GM21367 (cell line): ENCODE results near the gene LRRTM3.
A peak's percentile ranks its signal among the peaks of the same experiment; 100 is the strongest.

ENCODE experiments used
- ATAC-seq: cut with Tn5 transposase; IDR thresholded peaks from one replicate; pipeline ENCODE4 v1.9.1; 2021; ENCODE audit not compliant: unreplicated experiment

Gene LRRTM3

DNA sequence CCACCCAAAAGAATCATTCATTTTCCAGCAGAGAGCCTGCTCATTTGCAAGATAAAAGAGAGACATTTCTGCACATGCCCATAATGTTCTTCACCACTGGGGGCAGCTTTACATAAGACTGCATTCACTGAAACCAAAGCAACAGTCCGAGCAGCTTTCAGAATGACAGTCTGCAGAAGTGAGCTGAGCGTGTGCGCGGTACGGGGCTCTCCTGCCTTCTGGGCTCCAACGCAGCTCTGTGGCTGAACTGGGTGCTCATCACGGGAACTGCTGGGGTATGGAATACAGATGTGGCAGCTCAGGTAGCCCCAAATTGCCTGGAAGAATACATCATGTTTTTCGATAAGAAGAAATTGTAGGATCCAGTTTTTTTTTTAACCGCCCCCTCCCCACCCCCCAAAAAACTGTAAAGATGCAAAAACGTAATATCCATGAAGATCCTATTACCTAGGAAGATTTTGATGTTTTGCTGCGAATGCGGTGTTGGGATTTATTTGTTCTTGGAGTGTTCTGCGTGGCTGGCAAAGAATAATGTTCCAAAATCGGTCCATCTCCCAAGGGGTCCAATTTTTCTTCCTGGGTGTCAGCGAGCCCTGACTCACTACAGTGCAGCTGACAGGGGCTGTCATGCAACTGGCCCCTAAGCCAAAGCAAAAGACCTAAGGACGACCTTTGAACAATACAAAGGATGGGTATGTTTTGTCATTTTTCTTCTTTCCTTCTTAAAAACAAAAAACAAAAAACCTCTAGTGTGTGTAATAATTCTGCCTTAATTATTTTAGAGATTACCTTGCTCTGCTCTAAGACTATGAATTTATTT is at the start of gene LRRTM3:
Gene LRRTM3, plus strand, starts transcription at position 141 of the 820 bp plus-strand sequence.
- peak; percentile 100 for ATAC-seq

GRCh38 chr10:66877361-66877760 is 48.5 kb upstream of the LRRTM3 start:
- no peak for ATAC-seq

DNA sequence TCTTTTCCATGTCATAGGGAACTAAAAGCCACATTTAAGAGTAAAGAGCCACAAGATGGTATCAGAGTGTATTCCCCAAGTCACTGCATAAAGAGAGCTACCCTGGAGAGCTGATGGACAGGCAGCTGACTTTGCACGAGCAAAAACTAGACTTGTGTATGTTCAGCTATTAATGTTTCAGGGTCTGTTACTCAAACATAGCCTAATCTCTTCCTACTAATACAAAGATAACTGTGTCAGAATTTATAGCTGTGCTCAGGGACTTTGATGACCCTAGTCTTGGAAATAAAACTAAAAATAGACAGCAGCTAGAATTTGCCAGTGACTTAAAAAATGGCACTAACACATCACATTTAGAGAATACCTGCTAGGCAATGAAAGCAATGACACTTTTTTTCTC is 45.5 kb upstream of the LRRTM3 start:
- ATAC-seq, result no peak

- ATAC-seq, result no peak
These were observed 45.0 kb upstream of the LRRTM3 start for GRCh38 chr10:66880826-66881225.

DNA sequence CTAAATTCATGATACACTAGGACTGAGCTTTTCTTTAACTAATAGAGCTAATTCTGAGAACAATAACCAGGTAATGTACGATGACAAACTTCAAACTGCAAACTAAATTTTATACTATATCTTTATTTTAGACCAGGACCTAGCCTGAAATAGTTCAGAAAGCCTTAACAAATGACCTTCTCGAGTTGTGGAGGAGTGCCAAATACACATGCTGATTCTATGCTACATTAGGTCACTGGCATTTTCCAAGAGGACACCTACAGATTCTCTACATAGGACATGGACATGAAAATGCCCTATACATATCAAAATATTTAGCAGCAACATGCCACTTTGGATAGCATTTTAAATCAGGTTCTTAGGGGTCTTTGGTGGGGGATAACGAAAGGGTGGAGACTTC is 44.0 kb upstream of the LRRTM3 start:
- no peak for ATAC-seq

DNA sequence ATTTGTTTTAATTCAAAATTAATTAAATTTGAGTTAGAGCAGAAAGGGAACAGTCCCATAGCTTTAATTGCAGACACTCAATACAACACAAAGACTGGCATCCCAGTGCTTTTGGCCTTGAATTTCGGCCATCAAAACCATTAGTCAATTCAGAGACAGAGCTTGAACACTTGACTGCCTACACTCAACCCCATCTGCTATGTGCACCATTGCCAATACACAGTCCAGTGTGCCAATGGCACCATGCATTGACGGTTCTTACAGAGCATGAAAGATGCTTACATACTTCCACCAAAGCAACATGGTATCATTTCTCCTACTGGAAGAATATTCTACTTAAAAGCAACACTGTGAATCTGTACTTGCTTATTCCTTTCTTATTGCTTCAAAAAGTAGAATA is 43.6 kb upstream of the LRRTM3 start:
- no peak for ATAC-seq

DNA sequence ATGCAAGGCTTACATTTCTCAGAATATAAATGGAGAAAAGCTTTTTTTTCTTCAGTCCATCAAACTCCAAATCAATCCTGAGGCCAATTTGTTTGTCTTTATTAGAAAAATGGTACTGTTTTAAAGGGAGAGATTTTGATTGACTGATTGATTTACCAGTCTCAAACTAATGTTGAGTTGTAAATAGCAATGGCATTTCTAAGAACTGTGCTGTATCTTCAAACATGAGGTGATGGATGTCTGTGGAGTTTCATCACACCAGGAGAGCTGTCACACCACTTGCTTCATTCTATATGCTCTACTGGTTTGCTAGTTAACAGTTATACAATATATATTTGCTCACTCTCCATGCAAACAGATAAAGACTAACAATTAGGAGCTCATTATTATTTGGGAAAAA is 39.0 kb upstream of the LRRTM3 start:
- ATAC-seq, result no peak

GRCh38 chr10:66888237-66888636 is 37.6 kb upstream of the LRRTM3 start:
- ATAC-seq, result no peak

- no peak for ATAC-seq
These were observed 33.0 kb upstream of the LRRTM3 start for GRCh38 chr10:66892871-66893270.

- ATAC-seq, result no peak
These were observed 15.2 kb upstream of the LRRTM3 start for GRCh38 chr10:66910671-66911070.

GRCh38 chr10:66916030-66916429 is 9.8 kb upstream of the LRRTM3 start:
- no peak for ATAC-seq

DNA sequence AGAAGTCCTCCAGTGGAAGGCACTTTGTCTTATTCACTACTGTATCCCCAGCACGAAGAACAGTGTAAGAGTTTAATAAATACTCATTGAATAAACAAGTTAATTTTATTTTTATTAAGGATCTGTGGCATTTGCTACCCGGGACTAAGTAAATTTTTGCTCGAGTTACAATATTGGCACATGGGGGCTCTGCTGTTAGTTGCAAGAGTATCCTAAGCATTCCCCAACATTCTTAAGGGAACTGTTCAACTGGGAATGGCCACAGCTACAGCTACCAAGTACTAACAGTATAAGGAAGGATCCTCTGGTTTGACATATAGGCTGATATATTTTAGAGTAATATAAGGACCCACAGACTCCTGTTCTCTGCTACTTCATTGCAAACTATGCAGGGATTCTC is 8.7 kb upstream of the LRRTM3 start:
- no peak for ATAC-seq

DNA sequence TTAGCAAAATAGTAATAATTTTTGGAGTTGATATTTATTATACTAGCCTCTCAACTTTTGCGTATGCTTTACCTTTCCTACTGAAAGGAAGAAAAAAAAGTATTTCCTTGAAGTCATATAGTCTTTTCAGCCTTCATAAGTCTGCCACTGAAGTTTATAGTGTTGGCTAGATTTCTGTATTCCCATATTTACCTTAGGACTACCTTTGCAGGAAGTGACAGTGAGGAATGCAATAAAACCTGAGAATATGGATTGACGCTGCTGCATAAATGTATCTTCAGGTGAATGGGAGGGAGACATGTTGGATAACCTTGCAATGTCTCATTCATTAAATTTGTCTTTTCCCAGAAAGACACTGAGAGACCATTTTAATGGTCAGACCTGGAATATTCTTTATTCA is 6.6 kb upstream of the LRRTM3 start:
- no peak for ATAC-seq

GRCh38 chr10:66924674-66925345 is 1.0 kb upstream of the LRRTM3 start:
- ATAC-seq, result no peak

- ATAC-seq, result no peak
These were observed 463 bp upstream of the LRRTM3 start for GRCh38 chr10:66925373-66925772.

GRCh38 chr10:66926841-66927240 is 1.0 kb downstream of the LRRTM3 start:
- no peak for ATAC-seq

DNA sequence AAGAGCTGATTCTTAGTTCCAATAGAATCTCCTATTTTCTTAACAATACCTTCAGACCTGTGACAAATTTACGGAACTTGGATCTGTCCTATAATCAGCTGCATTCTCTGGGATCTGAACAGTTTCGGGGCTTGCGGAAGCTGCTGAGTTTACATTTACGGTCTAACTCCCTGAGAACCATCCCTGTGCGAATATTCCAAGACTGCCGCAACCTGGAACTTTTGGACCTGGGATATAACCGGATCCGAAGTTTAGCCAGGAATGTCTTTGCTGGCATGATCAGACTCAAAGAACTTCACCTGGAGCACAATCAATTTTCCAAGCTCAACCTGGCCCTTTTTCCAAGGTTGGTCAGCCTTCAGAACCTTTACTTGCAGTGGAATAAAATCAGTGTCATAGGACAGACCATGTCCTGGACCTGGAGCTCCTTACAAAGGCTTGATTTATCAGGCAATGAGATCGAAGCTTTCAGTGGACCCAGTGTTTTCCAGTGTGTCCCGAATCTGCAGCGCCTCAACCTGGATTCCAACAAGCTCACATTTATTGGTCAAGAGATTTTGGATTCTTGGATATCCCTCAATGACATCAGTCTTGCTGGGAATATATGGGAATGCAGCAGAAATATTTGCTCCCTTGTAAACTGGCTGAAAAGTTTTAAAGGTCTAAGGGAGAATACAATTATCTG is 1.6 kb downstream of the LRRTM3 start:
- ATAC-seq, result no peak

DNA sequence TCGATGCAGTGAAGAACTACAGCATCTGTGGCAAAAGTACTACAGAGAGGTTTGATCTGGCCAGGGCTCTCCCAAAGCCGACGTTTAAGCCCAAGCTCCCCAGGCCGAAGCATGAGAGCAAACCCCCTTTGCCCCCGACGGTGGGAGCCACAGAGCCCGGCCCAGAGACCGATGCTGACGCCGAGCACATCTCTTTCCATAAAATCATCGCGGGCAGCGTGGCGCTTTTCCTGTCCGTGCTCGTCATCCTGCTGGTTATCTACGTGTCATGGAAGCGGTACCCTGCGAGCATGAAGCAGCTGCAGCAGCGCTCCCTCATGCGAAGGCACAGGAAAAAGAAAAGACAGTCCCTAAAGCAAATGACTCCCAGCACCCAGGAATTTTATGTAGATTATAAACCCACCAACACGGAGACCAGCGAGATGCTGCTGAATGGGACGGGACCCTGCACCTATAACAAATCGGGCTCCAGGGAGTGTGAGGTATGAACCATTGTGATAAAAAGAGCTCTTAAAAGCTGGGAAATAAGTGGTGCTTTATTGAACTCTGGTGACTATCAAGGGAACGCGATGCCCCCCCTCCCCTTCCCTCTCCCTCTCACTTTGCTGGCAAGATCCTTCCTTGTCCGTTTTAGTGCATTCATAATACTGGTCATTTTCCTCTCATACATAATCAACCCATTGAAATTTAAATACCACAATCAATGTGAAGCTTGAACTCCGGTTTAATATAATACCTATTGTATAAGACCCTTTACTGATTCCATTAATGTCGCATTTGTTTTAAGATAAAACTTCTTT is 2.3 kb downstream of the LRRTM3 start:
- no peak for ATAC-seq

- ATAC-seq, result no peak
These were observed 2.9 kb downstream of the LRRTM3 start for GRCh38 chr10:66928776-66929175.

- no peak for ATAC-seq
These were observed 3.5 kb downstream of the LRRTM3 start for GRCh38 chr10:66929375-66929774.

DNA sequence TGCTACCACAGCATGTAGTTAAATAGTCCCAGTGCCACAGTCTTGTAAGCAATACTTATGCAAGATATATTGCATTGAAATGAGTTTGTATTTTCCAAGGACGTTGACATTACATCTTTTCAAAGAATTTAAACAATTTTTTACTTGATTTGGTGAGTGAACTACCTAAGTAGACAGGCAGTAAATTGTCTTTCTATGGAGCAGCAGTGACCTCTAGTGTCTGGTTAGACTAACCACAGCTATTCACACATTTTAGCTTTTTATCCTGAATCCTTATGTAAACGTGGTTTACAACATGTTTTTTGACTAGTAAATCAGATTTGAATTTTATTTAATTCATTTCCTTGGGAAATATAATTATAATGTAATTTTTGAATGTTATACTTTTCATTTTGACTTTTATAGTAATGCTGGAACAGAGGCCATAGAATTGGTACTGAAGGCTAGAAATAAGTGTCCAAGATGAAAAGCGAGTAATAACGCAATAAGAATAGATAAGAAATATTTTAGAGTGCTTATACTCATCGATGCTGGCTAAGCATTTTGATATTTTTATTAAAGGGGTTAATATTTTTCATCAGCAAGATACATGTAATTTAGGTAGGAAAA is 5.6 kb downstream of the LRRTM3 start:
- peak; percentile 78 for ATAC-seq
